OCI-LY3 (cell line): ENCODE measurements around the gene TCF4.

Experiments used
- CTCF ChIP-seq: fragments of 200-600, 300-600 bp; sonication (generic); IDR thresholded peaks from 2 replicates; pipeline ENCODE4 v1.5.1; 2014; ENCODE audit warnings: antibody characterized with exemption, low read length, low read depth
- EZH2phosphoT487 ChIP-seq: fragments of 200-600 bp; shearing (Covaris generic); IDR thresholded peaks from 2 replicates; pipeline ENCODE4 v1.6.1; 2018; ENCODE audit warnings: antibody characterized with exemption, mixed run types, low read depth

GRCh38 chr18:55576001-55576400, 12.0 kb downstream of the TCF4 start:
- no peak for TF ChIP-seq CTCF
- TF ChIP-seq EZH2phosphoT487 = no peak
